Right renal pelvis (tissue), 4 donors: ENCODE data around the gene PHGDH. TPM values are rescaled to one million over a fixed set of nuclear protein-coding genes. Genes with fewer than 3 reads are reported as not detected.
A peak's percentile ranks its signal among the peaks of the same experiment; 100 is the strongest.

ENCODE experiments used
- DNase-seq, 4 donors: peaks; one replicate each; pipeline ENCODE4 v3.0.0-alpha.2; 2013; ENCODE audit warnings: low read depth in 4 of 4, low spot score in 3 of 4, missing footprints in 1 of 4
- polyA plus RNA-seq, 4 donors: library from polyadenylated mRNA; unstranded; fragments of 120-200 nt; gene quantifications; one replicate each; pipeline ENCODE4 v1.2.1, GENCODE V29; 2013; ENCODE audit not compliant: insufficient read length in 4 of 4

PHGDH gene
- polyA plus RNA-seq, 4 donors, result 246 to 292 (median 272) TPM

DNA sequence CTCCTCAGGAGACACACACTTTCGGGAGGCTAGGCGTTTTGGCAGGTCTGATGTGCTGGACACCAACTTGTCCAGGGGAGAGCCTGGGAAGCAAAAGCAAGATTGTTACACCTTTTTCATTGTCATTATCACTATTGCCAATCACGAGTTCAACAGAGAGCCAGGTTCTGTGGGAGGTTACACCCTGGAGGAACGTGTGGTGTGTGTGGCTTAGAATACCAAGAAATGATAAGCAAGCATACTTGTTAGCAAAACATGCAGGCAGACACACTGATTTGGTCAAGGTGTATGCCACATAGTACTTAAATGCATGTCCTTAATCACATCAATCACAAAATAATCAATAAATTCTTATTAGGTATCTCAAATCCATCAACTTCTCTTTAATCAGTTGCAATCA, 40.9 kb downstream of the PHGDH start:
- DNase-seq, result no peak

DNA sequence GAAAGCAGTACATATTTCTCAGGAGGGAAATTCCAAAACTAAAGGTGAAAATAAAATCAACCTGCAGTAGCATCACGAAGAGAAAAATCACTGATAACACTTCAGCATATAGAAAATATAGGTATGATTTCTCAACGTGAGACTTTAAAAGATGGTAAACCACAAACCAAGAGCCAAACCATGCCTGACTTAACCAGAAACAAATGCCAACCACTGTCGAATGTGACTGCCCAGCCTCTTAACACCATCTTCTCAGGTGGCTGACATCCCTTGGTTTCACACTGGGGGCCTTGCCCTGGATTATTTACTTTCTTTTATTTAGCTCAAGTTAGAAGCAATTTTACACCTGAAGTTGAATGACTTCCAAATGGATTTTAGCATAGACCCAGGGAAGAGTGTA, 46.9 kb downstream of the PHGDH start:
- no peak for DNase-seq

DNA sequence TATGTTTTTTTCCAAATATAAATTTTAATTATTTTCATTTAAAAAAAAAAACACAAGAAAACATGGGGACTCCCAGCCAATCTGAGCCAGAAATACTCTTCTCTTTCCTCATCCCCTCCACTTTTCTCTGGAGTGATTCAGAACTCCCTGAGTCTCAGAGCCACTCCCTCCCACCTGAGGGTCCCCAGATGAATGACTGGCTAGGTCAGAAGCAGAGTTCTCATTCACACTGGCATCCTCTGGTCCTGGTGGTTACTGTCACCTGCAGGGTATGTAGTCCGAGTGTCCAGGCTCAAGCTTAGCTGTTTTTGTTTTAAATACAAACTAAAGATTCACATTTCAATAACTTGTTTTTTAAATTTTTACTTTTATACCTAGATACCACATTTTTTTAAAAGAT, 50.7 kb downstream of the PHGDH start:
- DNase-seq, result no peak

DNA sequence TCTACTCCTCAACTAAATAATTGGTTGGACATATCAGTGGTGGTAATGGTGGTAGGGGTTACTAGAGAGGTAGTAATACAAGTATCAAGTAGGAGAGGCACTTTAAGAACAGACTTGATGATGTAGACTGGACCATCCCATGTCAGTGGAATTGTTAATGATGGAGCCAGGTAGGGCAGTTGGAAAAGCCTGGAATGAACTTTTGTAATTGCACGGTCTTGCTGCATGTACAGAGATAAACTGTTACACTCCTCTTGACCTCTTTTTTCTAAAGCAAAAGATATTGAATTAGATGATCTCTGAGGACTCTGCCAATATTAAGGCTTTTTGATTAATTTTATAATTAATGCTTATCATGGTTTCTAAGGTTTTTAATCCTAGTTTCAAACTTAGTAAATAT, 51.2 kb downstream of the PHGDH start:
- DNase-seq, result no peak

DNA sequence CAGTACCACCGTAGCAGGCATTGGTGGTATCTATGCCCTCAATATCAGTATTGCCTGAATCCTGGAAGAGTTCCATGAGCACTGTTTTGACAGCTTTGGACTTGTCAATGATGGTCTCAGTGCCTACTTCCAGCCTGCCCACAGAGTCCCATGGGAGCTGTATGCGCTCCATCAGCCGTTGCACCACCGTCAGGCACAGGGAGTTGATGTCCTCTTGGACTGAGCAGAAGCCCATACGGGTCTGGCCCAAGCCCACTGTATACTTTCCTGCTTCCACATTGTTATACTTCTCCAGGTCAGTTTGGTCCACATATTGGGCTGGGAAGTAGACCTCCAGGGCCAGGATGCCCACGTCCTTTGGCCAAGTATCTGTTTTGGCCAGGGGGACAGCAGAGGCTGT, 52.5 kb downstream of the PHGDH start:
- DNase-seq, result no peak

DNA sequence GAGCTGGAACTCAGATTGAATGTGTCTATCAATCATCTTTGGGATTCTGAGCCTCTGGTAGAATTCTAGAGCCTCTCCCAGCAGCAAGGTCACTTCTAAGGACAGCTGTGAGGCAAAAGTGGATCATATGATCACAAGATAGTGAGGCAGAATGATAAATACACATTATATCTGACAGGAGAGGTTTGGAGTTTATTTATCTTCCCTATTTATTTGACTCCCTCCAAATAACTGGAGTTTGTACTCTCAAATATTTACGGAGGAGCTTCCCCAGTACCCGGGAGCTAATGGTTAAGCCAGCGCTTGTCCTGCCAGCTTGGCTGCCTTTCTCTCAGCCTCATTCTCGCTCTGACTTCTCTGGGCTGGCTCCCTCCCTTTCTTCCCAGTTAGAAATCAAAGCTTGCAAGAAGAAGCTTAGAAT, 54.6 kb downstream of the PHGDH start:
- DNase-seq, result no peak

DNA sequence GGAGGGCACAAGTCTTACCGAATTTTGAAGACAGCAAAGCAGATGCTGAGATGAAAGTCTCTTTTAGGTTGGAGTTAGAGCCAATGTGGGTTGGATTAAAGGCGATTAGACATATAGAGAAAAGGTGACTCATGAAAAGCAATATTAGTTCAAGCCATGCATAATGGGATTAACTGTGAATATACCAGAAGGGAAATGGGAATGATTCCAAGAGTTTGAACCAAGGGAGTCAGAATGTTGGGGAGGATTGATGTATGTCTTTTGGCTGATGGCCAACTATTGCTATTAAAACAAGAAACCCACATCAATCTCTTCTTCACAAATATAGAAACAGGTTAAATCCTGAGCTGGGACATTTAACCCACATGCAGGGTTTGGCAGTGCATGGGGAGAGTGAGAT, 55.8 kb downstream of the PHGDH start:
- no peak for DNase-seq

DNA sequence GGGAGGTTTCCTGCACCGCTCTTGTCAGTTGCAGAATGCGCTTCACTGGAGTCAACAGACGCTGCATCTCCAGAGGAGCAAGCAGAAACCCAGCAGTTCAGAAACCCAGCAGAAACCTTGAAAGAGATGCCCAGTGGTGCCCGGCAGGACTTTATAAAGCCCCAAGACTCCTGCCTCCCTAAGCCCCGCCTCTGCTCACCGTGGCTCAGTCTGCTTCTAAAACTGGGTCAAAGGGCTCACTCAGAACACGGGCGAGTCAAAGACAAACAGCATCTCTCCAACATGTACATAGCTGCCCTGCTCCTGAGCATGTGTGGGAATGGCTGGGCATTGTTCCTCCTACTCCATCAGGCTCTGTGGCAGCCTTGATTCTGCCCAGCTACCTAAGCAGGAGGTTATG, 57.0 kb downstream of the PHGDH start, which contains the start of gene HMGCS2:
Gene HMGCS2 (minus strand): TSS at position 128 of the 400 bp plus-strand sequence. CDS start 61 bp downstream, at position 67.
- DNase-seq, result no peak

DNA sequence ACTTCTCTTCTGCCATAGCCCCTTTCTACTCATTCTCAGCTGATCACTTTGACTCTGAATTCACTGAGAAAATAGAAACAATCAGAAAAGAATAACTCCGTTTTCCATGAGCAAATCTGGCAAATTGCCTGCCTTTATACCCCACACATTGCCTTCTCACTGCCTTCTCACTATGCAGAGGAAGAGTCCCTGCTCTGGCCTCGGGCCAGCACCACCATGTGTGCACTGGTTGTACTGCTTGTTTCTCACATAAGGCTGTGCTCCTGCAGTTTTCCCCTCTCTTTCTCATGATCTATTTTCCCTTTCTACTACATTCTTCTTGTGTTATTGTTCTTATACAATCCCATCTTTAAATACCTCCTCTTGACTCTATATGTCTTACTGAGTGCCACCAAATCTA, 59.3 kb downstream of the PHGDH start:
- DNase-seq, result no peak

DNA sequence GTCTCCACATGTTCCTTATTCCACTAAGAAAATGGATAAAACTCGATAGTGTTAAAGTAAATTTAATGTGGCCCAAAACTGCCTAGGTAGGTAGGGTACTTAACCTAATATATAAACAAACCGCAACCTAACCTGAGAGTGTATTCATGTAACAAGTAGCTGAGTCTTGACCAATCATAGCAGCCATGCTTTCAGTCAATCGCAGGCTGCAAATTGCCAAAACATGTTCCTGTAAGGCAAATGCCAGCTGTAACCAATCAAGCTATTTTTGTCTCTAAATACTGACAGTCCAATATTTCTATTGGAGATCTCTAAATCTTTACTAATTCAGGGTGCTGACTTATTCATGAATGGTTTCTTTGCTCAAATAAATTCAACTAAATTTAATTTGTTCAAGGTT, 60.0 kb downstream of the PHGDH start:
- no peak for DNase-seq

DNA sequence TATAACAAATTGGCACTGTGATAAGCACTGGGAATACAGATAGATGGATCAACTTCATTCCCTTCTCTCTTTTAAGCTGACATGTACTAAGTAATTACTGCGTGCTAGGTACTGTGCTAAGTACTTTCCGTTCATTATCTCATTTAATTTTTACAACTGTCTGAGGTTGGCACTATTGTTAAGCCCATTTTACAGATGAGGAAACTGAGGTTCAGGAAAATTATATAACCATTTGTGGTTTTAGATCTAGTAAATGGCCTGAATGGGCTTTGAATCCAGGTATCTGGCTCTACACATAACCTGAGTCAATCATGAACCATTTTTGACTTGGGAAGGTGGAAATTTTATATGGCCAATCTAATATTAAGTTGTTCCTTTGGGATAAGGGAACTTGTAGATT, 60.6 kb downstream of the PHGDH start:
- DNase-seq, result no peak

DNA sequence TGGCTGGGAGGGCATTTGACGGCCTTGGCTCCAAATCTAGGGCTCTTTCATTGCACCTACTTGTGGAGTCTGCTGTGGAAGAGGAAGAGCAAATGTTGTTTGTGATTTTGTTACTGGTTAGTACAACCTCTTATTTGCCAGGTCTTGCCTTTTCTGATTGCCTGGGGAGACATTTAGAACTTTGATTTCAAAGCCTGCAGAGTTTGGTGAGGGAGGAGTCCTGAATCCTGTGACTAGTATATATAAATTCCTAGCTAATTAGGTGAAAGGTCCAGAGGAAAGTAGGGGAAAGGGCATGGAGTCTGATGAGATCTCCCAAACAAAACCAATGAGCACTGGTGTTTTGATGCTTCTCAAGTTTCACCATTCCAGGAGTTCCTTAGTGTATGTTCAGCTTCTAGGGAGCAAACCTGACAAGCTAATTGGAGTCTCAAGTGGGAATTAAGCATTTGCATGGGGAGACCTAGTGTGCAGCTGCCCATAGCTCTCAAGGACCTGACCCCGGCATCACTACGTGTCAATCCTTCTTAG, 62.0 kb downstream of the PHGDH start:
- DNase-seq, result peak in 1 of 4 donors; percentile 61

DNA sequence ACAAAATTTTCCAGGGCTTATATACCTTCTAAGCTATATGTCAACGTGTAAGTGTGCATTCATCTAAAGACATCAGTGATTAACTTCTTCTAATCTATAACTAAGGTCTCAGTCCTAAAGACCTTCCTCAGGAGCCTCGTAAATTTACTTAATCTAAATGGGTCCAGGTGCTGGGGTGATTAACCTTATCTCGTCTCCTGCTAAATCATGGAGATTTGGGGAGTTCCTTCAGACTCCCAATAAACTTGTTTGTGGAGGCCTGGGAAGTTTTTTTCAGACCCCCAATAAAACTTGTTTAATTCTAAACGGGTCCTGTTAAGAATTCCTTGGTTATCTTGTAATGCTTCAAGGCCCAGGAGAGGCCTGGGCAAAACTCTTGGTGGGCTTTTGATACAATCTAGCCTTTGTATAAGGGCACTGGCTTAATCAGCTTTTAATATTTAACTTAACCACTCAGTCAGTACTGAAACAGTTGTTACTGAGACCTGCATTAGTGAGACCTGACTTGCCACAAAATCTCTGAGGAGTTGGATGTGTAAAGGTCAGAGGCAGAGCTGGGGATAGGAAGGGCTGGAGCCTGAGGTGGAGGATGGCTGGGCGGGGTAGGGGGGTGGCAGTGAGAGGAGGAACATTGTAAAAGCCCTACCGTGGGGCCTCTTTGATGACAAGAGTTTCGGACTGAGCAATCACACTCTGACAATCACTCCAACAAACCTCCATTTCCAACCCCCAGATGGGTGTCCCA, 63.2 kb downstream of the PHGDH start:
- DNase-seq, result no peak

DNA sequence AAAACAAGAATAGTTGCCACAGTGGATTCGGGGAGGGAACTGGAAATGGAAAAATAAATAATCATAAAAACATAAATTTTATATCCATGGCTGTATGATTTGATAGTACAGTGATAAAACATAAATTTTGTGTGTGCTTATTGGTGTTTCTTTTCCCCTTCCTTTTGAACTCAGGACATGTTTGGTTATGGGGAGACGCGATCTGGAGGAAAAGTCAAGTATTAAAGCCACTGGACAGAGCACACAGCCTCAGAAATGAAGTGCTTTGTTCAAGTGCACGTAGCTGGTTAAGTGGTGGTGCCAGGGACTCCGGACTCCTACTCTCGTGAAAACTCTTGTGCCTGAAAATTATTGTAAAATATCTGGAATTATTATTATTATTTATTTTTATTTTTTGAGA, 66.6 kb downstream of the PHGDH start:
- no peak for DNase-seq

DNA sequence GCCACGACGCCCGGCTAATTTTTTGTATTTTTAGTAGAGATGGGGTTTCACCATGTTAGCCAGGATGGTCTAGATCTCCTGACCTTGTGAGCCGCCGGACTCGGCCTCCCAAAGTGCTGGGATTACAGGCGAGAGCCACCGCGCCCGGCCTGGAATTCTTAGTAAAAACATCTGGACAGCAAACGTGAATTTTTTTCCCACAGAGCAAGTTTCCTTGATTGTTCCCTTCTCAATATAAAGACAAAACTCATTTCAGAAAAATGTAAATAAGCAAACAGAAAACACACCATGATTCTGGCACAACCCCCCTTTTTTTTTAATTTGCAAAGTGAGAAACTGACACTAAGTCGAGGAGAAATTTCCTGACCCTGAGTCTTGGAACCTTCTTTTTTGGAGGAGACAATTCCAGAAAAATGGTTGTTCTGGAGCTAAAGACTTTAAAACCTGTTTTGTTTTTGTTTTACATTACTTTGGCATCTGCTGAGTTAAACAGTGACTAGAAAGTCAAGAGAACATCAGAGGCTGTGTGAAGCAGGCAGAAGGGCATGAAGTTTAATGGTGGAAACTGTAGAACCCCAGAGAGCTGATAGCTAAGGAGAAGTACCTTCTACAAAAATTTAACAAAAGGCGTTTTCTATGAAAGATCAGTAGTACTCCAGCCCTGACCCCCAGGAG, 67.3 kb downstream of the PHGDH start:
- DNase-seq, result no peak

DNA sequence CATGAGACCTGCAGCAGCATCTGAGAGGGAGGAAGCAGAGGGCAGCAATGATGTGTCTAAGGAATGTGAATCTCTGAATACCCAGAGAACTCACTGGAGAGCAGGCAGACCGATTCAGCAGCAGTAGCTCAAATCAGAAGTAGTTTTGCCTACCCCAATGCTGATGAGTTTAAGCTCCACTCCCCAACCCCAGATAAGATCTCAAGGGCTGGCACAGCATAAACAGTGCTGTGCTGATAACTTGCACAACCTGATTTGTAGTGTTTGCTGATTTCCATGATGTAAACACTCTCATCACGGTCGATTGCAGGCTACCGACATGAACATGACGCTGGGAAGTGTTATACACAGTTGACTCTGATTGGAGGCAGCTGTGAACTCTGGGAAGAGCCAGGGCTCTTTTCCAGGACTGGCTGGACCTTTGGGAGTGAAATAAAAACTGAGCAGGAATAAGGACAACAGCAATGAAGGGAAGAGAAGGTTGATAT, 68.2 kb downstream of the PHGDH start:
- no peak for DNase-seq

DNA sequence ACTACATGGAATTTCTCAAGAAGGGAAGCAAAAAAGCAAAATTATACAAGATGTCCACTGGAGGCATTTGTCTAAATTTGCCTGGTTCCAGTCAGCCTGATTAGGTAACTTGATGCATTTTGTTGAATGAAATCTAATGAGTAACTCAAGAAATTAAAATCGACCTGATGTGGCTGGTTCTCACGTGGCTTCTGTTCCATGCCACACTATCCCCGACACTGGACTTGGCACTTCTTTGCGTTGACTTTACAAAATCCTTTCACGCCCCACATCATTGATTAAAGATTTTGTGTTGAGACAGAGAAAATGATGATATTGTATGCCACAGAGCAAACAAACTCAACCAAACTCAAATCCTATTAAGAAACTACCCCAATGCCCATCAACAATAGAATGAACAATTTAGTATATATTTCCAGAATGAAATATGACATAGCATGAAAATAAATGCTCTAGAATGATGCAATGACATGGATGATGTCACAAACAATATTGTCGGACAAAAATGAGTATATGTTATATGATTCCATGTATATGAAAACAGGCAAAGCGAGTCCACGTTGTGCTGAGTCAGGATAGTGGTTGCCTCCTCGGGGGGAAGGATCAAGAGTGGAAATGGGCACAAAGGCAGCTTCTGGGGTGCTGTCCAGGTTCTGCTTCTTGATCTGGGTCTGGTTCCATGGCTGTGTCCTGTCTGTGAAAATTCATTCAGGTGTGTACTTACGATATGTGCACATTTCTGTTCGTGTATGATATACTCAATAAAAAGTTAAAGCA, 69.9 kb downstream of the PHGDH start:
- DNase-seq, result no peak

DNA sequence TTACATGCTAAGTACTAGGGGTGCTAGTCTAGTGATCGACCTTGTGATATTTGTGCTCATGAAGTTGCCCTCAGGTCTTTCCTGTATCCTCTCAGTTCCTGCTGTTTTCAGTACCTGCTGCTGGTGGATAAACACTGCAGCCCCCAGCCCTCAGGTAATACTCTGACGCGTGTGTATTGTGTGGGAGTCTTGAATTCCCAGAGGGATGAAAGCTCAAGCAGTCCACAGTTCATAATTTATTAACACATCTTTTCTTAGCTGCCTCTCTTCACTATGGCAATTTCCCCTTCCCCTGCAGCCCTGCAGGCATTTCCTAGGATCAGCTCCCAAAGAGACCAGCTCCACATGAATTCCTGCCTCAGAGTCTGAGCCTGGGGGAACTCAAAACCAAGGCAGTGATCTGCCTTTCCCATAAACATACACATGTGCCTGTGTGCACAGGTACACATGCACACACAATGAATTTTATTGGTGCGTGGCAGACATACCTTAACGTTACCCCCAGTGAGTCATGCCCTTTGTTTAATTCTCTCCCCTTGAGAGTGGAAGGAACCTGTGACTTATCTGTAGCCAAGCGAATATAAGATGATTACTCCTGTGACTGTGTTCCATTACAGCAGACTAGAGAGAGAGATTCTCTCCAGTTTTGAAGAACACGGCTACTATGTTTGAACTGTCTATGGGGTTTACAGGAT, 71.0 kb downstream of the PHGDH start:
- no peak for DNase-seq

DNA sequence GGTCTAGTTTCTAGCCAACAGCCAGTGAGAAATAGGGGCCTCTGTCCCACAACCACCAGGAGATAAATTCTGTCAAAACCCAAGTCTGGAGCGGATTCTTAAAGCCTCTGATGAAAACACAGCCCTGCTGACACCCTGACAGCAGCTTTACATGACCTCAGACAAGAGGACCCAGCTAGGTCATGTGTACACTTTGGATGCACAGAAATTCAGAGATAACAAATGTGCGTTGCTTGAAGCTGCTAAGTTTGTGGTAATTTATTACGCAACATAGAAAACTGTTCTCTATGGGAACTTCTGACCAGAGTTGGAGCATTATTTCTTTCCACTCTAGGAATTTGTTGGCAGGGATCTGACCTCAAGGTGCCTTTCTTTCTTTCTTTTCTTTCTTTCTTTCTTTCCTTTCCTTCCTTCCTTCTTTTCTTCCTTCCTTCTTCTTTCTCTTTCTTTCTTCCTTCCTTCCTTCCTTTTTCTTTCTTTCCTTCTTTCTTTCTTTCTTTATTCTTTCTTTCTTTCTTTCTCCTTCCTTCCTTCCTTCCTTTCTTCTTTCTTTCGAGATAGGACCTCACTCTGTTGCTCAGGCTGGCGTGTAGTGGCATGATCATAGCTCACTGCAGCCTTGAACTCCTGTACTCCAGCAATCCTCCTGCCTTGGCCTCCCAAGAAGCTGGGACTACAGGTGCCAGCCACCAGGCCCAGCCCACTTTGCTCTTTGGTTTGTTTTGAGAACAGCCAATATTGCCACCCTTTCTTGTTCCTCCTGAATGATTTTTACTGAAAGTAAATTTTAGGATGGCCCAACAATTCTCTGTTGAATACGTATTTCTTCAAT, 71.8 kb downstream of the PHGDH start:
- DNase-seq, result no peak
